Middle frontal gyrus (tissue), 1 donor: Measurements from ENCODE around the gene ARHGEF40.
A peak's percentile ranks its signal among the peaks of the same experiment; 100 is the strongest.
"Not testable (repeated sequence)": the region's sequence is repeated elsewhere in the genome, so short reads cannot be mapped to it uniquely, and the experiment has no call there.

Experiments used
- DNase-seq: peaks from one replicate; pipeline ENCODE4 v3.0.0-alpha.2; 2015; ENCODE audit warnings: low spot score; ENCODE audit errors: extremely low spot score

The ARHGEF40 gene

GRCh38 chr14:21039585-21040369 lies 30.3 kb upstream of the ARHGEF40 start:
- DNase-seq, result peak; percentile 44

- no peak for DNase-seq
These were observed 29.7 kb upstream of the ARHGEF40 start for GRCh38 chr14:21040370-21040925.

DNA sequence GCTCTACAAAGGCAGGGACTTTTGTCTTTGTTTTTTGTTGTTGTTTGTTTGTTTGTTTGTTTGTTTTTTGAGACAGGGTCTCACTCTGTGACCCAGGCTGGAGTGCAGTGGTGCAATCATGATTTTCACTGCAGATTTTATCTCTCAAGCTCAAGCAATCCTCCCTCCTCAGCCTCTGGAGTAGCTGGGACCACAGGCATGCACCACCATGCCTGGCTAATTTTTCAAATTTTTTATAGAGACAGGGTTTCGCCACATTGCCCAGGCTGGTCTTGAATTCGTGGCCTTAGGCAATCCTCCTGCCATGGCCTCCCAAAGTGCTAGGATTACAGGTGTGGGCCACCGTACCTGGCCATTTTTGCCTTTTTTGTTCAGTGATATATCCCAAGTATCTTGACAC lies 29.2 kb upstream of the ARHGEF40 start:
- DNase-seq, result not testable (repeated sequence)

DNA sequence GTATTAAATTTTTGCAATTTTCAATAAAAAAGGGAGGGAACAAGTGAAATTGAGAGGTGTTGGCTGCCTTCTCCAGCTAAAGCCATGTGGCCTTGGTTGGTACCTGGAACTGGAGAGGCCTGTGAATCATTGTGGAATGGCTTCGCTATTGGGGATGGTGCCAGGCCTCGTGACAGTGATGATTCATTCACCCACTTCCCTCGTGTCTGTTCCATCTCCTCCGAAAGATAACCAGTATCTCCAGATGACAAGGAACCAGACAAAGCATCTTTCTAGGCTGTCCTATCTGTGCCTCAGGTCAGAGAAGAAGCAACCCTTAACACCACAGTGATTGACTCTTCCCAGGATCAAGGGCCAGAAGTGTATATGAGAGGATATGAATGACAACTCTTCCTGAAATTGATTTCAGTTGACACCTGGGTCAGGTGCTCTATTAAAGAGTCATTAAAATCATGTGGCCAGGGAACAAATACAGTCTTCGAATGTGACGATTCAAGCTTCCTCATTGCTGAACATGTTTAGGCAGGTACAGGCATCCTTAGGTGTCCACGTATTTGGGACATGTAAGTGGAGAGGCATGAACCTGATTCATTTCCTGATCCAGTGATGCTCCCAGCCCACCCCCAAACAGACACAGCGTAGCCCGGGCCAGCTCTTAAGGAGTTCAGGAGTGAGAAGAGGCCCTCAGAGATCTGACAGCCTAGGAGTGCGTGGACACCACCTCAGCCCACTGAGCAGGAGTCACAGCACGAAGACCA lies 28.2 kb upstream of the ARHGEF40 start, which contains the start of gene RNASE7:
TSS of gene RNASE7 (plus strand) at position 687 of the 758 bp plus-strand sequence. CDS start 631 bp downstream, outside the sequence.
- no peak for DNase-seq

- no peak for DNase-seq
These were observed 27.2 kb upstream of the ARHGEF40 start for GRCh38 chr14:21042918-21043317.

GRCh38 chr14:21043387-21043973 lies 26.6 kb upstream of the ARHGEF40 start:
- DNase-seq, result no peak

DNA sequence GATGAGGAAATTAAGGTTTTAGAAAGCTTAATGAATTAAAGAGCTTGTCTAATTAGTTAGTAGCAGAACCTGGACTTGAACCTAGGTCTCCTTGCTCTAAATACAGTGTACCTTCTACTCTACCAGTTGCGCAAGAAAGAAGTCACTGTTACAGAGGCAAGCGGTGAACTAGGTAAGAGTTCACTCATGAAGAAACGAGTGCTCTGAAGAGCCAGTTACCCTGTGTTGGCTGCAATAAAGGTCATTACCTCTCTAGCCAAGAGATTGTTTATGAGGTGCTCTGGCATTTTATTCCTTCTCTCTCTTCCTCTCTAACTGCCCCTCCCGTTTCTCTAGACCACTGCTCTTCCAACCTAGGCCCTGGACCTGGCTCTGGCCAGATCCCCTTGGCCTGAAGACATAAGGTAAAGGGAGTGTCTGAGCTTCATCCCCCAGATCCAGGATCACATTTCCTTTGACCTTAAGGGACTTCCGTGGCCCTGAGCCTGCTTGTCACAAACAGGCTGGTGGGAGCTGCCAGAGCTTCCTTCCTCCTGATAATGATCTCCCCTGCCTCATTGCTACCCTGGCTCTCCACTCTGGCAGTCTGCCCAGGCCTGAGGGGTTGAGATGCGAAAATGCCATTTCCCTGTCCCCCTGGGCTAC lies 26.0 kb upstream of the ARHGEF40 start:
- no peak for DNase-seq

DNA sequence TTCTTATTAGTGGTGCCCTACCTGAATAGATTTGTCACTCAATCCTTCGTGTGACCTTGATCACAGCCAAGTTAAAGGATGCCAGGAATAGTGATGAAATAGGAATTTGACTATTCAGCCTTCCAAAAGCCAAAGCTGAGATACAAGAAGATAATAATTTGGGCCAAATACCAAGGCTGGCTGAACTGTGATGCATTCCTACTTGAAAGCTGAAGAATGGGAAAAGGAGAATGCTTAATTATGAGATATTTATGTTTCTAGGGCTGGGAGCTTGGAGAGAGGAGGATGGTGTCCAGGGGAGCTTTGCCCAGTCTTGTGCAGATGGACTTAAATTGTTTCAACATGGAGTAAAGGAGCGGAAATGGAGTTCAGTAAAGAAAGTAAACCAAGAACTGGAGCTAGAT lies 22.7 kb upstream of the ARHGEF40 start:
- DNase-seq, result no peak

DNA sequence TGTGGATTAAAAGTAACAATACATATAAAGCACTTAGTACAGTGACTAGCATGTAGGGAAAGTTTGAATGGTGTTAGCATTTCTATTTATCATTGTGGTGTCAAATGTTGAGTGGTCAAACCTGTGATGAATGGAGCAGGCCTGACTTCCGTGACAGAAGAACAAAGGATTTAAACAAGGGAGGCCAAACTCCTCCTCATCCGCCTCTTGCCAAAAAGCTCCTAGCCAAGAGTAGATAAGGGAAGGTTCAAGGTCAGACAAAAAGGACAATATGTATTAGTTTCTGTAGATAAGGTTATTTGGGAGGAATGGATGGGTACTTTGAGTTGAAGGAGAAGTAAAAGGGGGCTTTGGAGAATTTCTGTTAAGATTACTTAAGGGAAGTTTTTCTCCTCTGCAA lies 21.5 kb upstream of the ARHGEF40 start:
- no peak for DNase-seq

DNA sequence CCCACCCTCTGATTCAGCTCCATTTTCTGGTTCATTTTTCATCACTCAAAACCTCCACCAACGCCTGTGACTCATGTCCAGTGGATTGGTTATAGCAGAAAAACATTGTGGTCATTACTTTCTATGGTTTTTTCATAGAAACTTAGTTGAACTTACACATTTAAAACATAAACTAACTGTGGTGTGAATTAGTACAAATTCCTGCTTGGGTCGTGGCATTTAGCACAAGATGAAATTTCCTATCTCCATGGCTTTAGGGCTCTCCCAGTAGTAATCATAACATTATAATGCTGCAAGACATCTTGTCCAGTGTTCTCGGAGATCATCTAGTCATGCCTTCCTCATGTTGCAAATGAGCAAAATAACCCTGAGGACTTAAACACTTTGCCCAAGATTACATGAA lies 20.8 kb upstream of the ARHGEF40 start:
- DNase-seq, result no peak

GRCh38 chr14:21050597-21050996 lies 19.5 kb upstream of the ARHGEF40 start:
- DNase-seq, result no peak

DNA sequence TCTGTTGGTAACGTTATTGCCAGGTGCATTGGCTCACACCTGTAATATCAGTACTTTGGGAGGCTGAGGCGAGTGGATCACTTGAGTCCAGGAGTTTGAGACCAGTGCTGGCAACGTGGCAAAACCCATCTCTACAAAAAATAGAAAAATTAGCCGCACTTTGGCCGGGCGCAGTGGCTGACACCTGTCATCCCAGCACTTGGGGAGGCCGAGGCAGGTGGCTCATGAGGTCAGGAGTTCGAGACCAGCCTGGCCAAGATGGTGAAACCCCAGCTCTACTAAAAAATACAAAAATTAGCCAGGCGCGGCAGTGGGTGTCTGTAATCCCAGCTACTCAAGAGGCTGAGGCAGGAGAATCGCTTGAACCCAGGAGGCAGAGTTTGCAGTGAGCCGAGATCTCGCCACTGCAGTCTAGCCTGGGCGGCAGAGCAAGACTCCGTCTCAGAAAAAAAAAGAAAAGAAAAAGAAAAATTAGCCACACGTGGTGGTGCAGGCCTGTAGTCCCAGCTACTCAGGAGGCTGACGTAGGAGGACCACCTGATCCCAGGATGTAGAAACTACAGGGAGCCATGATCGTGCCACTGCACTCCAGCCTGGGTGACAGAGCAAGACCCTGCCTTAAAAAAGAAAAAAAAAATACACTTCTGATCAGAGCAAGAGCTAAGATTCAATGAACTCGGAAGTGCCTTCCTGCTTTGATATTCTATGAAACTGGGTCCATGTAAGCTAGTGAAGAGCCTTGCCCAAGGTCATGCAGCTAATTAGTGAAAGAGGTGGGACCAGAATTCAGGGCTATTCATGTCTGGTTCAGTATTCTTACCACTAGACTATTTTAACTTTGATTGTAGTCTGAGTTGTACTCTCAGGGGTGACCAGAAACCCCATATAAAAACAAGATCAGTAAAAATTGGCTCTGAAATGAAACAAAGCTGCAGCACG lies 16.7 kb upstream of the ARHGEF40 start:
- DNase-seq, result no peak

- DNase-seq, result no peak
These were observed 15.9 kb upstream of the ARHGEF40 start for GRCh38 chr14:21054123-21054767.

DNA sequence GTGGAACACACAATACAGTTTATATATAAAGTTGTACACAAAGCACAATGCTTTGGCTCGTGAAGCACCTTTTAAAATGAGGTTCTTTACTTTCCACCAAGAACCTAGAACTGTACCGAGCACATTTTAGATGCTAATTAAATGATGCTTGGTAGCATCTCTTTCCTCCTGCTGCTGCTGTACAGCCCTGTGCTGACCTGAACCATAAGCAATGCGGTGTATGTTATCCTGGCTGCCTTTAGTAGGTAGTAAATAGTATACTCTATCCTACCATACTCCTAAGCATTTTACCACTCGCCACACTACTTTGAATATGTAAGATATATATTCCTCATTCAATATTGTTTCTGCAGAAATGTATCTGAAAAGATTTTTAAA lies 15.3 kb upstream of the ARHGEF40 start:
- no peak for DNase-seq

GRCh38 chr14:21055432-21056117 lies 14.5 kb upstream of the ARHGEF40 start:
- no peak for DNase-seq

GRCh38 chr14:21056520-21057163 lies 13.5 kb upstream of the ARHGEF40 start:
- DNase-seq, result no peak

GRCh38 chr14:21057803-21058675 lies 12.1 kb upstream of the ARHGEF40 start, which contains the start of gene RNASE8:
Gene RNASE8 (plus strand): TSS chr14:21057822. CDS start chr14:21057893, 71 bp downstream.
- DNase-seq, result no peak

DNA sequence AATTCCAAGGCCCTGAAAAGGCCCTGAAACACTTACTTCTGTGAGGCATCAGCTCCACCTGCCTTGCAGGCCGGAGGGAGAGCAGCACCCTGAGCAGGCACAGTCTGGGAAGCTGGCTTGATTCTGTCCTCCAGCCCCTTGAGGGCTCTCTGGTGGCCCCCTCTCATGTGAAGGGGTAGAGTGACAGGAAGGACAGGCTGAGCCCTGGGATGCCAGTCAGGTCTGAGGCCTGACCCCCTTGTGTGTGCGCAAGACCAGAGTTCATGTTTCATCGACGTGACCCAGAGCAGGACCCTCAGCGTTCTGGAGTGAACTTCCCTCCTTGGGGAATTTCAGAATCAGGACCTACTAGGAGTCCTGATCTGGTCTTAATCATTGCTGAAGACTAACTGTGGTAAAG lies 11.2 kb upstream of the ARHGEF40 start:
- no peak for DNase-seq
